ENCODE data around the gene ZNF618. TPM values are rescaled to one million over a fixed set of nuclear protein-coding genes. Genes with fewer than 3 reads are reported as not detected.

Gene ZNF618
- total RNA-seq, 1 donor from 2014 or later: 1.9 TPM

DNA sequence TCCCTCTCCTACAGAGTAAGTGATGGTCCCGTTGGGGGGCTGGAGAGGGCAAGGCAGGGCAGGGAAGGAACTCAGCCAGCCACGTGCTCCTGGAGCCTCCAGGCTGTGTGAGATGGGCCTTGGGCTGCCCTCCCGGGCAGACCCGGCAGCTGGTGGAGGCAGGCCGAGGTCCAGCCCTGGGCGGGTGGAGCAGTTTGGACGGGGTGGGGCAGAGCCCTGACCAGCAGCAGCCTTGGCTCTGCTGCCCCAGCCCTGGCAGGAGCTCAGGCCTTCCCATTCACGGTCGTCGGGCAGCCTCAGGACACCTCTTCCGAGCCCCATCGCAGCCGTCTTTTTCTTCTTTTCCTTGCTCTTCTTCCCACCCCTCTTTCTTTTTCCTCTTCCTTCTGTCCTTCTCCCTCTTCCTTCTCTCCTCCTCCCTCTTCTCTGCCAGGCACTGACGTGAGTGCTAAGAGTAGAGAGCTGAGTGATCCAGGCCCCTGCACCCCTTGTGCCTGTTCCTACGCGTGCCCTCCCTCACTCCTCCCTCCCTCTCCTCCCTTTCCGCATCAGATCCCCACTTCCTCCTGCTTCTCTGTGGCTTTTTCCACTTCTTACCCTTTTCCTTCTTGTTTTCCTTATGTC, 159.2 kb downstream of the ZNF618 start:
- TF ChIP-seq, protein P1, sequence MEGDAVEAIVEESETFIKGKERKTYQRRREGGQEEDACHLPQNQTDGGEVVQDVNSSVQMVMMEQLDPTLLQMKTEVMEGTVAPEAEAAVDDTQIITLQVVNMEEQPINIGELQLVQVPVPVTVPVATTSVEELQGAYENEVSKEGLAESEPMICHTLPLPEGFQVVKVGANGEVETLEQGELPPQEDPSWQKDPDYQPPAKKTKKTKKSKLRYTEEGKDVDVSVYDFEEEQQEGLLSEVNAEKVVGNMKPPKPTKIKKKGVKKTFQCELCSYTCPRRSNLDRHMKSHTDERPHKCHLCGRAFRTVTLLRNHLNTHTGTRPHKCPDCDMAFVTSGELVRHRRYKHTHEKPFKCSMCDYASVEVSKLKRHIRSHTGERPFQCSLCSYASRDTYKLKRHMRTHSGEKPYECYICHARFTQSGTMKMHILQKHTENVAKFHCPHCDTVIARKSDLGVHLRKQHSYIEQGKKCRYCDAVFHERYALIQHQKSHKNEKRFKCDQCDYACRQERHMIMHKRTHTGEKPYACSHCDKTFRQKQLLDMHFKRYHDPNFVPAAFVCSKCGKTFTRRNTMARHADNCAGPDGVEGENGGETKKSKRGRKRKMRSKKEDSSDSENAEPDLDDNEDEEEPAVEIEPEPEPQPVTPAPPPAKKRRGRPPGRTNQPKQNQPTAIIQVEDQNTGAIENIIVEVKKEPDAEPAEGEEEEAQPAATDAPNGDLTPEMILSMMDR (IDR thresholded peaks at IDR 0.05; ENCODE audit: borderline replicate concordance): no peak
- peaks cover 11% of the 10 kb centered on the region for H3K9me3 ChIP-seq (replicated peaks)
- H3K27me3 ChIP-seq (ENCODE audit: low read depth): peaks cover 4% of the 10 kb centered on the region
- intact Hi-C loops (cut with micrococcal nuclease): no loop called here
- DNase-seq: no peak
- peaks cover 3% of the 10 kb centered on the region for H3K4me1 ChIP-seq
- H3K27ac ChIP-seq (replicated peaks): no peak overlapping the region
- H3K4me3 ChIP-seq: no peak overlapping the region
- H3K36me3 ChIP-seq: peaks cover 49% of the 10 kb centered on the region

DNA sequence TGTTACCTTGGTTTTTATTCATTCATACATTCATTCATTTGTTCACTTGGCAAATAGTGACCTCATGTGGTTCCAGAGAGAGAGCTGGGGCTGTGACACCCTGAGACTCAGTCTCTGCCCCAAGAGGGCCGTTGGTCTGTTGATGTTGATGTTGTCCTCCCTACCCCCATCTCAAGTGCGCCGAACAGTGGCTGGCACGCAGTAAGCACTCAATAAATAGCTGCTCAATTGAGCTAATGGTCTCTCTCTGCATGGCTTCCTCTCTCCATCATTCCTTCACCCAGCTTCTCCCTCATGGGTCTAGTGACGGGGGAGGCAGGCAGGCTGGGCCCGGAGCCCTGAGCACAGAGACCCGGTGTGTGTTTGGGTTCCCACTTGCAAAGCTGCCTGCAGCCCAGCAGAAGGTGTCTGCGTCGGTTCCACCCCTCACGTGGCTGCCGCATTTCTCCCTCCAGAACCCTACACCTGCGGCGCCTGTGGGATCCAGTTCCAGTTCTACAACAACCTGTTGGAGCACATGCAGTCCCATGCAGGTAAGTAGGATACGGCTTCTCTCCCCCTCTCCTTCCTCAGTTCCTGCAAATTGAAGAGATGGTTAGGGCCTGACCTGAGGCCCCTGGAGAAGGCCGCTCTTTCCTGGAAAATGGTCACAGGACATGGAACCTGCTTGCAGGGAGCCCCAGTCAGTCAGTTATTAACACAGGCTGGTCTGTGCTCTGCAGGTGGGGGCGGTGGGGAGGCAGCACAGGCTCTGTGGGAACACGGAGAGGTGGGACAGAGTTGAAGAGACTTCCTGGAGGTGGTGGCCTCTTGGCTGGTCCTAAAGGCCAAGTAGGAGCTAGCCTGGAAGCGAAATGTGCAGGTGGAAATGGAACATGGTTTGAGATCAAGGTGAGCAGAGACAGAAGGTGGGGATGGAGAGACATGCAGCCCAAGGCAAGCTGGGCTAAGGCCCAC, 160.0 kb downstream of the ZNF618 start:
- H3K27me3 ChIP-seq (ENCODE audit: low read depth): peaks cover 4% of the 10 kb centered on the region
- H3K4me1 ChIP-seq: peaks cover 3% of the 10 kb centered on the region
- no peak overlapping the region for H3K27ac ChIP-seq (replicated peaks)
- peaks cover 49% of the 10 kb centered on the region for H3K36me3 ChIP-seq
- no peak for DNase-seq
- H3K9me3 ChIP-seq (replicated peaks): peaks cover 11% of the 10 kb centered on the region
- intact Hi-C loops (cut with micrococcal nuclease): no loop called here
- TF ChIP-seq, protein P1 (IDR thresholded peaks at IDR 0.05; ENCODE audit: borderline replicate concordance): no peak
- H3K4me3 ChIP-seq: no peak overlapping the region

DNA sequence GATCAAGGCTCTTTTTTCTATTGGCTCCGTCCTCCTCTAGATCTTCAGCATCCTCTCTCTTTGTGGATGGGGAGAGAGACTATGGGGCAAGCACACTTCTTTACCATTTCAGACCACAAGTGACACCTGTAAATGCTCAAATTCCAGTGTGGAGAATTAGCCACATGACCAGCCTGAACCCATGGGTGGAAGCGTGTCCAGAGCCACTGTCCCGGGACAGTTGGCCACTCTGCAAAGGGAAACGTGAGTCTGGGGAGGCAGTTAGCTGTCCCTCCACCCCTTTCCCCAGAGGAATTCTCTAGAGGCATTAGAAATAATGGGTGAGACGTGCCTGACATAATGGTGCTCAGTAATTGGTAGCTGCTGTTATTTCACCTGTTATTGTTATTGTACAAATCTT, 161.1 kb downstream of the ZNF618 start:
- intact Hi-C loops (cut with micrococcal nuclease): no loop called here
- H3K36me3 ChIP-seq: peaks cover 49% of the 10 kb centered on the region
- H3K4me3 ChIP-seq: no peak overlapping the region
- DNase-seq: no peak
- TF ChIP-seq, protein P1 (IDR thresholded peaks at IDR 0.05; ENCODE audit: borderline replicate concordance): no peak
- peaks cover 13% of the 10 kb centered on the region for H3K9me3 ChIP-seq (replicated peaks)
- H3K27ac ChIP-seq (replicated peaks): no peak overlapping the region
- peaks cover 3% of the 10 kb centered on the region for H3K4me1 ChIP-seq
- H3K27me3 ChIP-seq (ENCODE audit: low read depth): peaks cover 4% of the 10 kb centered on the region

DNA sequence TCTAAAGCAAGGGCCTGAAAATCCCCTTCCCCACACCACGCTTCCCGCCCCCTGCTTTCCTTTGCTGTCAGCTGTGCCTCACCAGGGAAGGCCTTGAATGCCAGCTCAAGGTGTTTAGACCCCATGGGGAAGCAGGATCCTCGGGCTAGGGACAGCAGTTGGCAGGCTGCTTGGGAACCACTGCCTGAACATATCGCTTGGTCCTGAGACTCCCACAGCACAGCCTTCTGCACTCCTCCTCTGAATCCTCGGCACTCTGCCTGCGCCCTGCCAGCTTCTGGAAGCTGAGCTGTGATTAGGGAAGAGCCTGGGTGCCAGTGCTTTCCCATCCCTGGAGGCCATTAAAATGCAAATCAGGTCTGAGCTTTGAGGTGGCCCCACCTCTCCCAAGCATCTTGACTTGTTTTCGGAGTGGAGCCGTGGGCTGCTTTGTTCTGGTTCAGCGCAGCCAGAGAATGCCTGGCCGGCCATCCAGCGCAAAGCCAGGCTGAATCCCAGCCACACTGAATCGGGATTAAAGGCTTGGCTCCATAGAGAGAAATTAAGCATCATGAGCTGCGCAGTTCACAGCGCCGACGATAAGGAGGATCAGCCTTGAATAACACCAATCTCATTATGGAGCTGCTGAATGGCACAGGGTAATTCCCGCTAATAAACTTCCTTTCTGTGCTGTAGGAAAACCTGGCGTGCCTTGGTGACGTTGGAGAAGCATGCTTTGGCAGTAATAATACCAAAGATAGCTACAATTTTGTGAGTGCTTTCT, 162.0 kb downstream of the ZNF618 start:
- H3K36me3 ChIP-seq: peaks cover 49% of the 10 kb centered on the region
- DNase-seq: no peak
- intact Hi-C loops (cut with micrococcal nuclease): no loop called here

More for the DNA sequence above, 162.0 kb downstream of the ZNF618 start:
- TF ChIP-seq, protein P1 (IDR thresholded peaks at IDR 0.05; ENCODE audit: borderline replicate concordance): no peak
- H3K27me3 ChIP-seq (ENCODE audit: low read depth): no peaks in the 10 kb centered on the region
- no peaks in the 10 kb centered on the region for H3K4me1 ChIP-seq
- H3K27ac ChIP-seq (replicated peaks): no peak overlapping the region
- H3K9me3 ChIP-seq (replicated peaks): peaks cover 22% of the 10 kb centered on the region
- no peak overlapping the region for H3K4me3 ChIP-seq
